GM21447 (cell line): ENCODE data around the gene TMEM196.
"Not testable (repeated sequence)": the region's sequence is repeated elsewhere in the genome, so short reads cannot be mapped to it uniquely, and the experiment has no call there.

Experiments
- ATAC-seq: cut with Tn5 transposase; IDR thresholded peaks from one replicate; pipeline ENCODE4 v1.9.1; 2021; ENCODE audit not compliant: unreplicated experiment

TMEM196 gene

GRCh38 chr7:19708397-19709248 lies 64.8 kb downstream of the TMEM196 start, which contains the start of gene POLR1F:
Gene POLR1F (minus strand): TSS chr7:19709037. CDS start chr7:19709016, 21 bp downstream.
- ATAC-seq = peak; percentile 98

GRCh38 chr7:19707240-19707639 lies 66.2 kb downstream of the TMEM196 start:
- ATAC-seq = no peak

GRCh38 chr7:19705663-19706062 lies 67.8 kb downstream of the TMEM196 start:
- ATAC-seq = no peak

GRCh38 chr7:19701471-19701870 lies 71.9 kb downstream of the TMEM196 start:
- ATAC-seq = no peak

- no peak for ATAC-seq
Measured at GRCh38 chr7:19700936-19701335, 72.5 kb downstream of the TMEM196 start.

- no peak for ATAC-seq
Measured at GRCh38 chr7:19698331-19698730, 75.1 kb downstream of the TMEM196 start.

GRCh38 chr7:19696926-19697325 lies 76.5 kb downstream of the TMEM196 start:
- no peak for ATAC-seq

GRCh38 chr7:19692111-19692828 lies 81.1 kb downstream of the TMEM196 start:
- no peak for ATAC-seq

GRCh38 chr7:19690736-19691135 lies 82.7 kb downstream of the TMEM196 start:
- no peak for ATAC-seq

- ATAC-seq = not testable (repeated sequence)
Measured at GRCh38 chr7:19689130-19689529, 84.3 kb downstream of the TMEM196 start.

GRCh38 chr7:19681596-19681995 lies 91.8 kb downstream of the TMEM196 start:
- ATAC-seq = no peak

GRCh38 chr7:19677180-19677579 lies 96.2 kb downstream of the TMEM196 start:
- peak; percentile 75 for ATAC-seq

GRCh38 chr7:19675816-19676215 lies 97.6 kb downstream of the TMEM196 start:
- no peak for ATAC-seq

- ATAC-seq = no peak
Measured at GRCh38 chr7:19674266-19674960, 99.0 kb downstream of the TMEM196 start.

GRCh38 chr7:19670806-19671205 lies 102.6 kb downstream of the TMEM196 start:
- no peak for ATAC-seq
